AG04449 (cell line): ENCODE results near the gene NOTCH4.

Experiments used
- CTCF ChIA-PET: fragments of 350-600 bp; formaldehyde crosslinking; extraction: SDS; loops from one replicate; lab custom pipeline; 2021; ENCODE audit warnings: antibody characterized with exemption; lab: Yijun Ruan, JAX
- POLR2A ChIA-PET: fragments of 400-600, 350-600 bp; formaldehyde crosslinking; extraction: SDS; loops from one replicate; lab custom pipeline; 2020; ENCODE audit warnings: antibody characterized with exemption, inconsistent platforms; lab: Yijun Ruan, JAX
- DNase-seq: peaks from one replicate; pipeline ENCODE4 v3.0.0-alpha.2; 2010; ENCODE audit warnings: low read depth, low spot score
- H3K4me3 ChIP-seq: 2 replicates; pipeline ENCODE4 v1.5.1; 2011; ENCODE audit warnings: low read depth, mild to moderate bottlenecking, control low read depth, low read length
- TF ChIP-seq, protein P1 (sequence below): IDR thresholded peaks from one replicate; pipeline ENCODE4 v1.5.1; 2011; ENCODE audit warnings: mild to moderate bottlenecking, moderate library complexity, low read length, control low read depth, inconsistent platforms; ENCODE audit not compliant: insufficient read depth; ENCODE audit errors: missing control alignments

NOTCH4 gene

DNA sequence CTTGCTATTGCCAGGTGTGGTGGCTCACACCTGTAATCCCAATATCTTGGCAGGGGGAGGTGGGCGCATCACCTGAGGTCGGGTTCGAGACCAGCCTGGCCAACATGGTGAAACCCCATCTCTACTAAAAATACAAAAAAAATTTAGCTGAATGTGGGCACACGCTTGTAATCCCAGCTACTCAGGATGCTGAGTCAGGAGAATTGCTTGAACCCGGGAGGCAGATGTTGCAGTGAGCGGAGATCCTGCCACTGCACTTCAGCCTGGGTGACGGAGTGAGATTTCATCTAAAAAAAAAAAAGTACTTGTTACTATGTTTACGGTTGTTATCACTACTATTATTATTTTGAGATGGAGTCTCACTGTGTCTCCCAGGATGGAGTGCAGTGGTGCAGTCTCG is 67.0 kb downstream of the NOTCH4 start:
- DNase-seq: no peak
- CTCF ChIA-PET: interaction anchor here (0.7 kb wide), 1 partner anchor 38 kb away, joined by 3 read pairs; no protein-coding TSS in a partner anchor
- no peak overlapping the region for H3K4me3 ChIP-seq
- POLR2A ChIA-PET: no interaction called here
- TF ChIP-seq, protein P1, sequence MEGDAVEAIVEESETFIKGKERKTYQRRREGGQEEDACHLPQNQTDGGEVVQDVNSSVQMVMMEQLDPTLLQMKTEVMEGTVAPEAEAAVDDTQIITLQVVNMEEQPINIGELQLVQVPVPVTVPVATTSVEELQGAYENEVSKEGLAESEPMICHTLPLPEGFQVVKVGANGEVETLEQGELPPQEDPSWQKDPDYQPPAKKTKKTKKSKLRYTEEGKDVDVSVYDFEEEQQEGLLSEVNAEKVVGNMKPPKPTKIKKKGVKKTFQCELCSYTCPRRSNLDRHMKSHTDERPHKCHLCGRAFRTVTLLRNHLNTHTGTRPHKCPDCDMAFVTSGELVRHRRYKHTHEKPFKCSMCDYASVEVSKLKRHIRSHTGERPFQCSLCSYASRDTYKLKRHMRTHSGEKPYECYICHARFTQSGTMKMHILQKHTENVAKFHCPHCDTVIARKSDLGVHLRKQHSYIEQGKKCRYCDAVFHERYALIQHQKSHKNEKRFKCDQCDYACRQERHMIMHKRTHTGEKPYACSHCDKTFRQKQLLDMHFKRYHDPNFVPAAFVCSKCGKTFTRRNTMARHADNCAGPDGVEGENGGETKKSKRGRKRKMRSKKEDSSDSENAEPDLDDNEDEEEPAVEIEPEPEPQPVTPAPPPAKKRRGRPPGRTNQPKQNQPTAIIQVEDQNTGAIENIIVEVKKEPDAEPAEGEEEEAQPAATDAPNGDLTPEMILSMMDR: no peak

DNA sequence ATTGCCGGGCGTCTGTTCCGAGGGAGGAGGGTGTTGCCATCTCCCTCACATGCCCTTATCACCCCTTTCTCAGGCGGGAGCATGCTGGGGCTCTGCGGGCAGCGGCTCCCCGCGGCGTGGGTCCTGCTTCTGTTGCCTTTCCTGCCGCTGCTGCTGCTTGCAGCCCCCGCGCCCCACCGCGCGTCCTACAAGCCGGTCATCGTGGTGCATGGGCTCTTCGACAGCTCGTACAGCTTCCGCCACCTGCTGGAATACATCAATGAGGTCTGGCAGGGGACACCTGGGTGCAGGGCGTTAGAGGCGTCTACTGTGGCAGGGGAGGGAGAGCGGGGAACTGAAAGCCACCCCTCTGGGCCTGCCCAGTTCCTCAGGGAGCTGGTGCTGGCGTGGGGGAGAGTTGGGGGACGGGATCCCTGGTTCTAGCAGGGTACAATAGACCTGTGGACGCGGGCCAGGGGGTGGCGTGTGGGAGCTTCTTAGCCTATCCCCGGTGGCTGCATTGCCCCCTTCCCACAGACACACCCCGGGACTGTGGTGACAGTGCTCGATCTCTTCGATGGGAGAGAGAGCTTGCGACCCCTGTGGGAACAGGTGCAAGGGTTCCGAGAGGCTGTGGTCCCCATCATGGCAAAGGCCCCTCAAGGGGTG is 69.2 kb downstream of the NOTCH4 start:
- H3K4me3 ChIP-seq: peak overlapping the region; percentile 90
- POLR2A ChIA-PET: no interaction called here
- no peak for DNase-seq
- TF ChIP-seq, protein P1: peak; percentile 76
- CTCF ChIA-PET: interaction anchor here (0.8 to 1.3 kb wide), 9 partner anchors 10 to 108 kb away, joined by 3 to 32 read pairs (median 5); partner anchors contain the start of gene EGFL8

DNA sequence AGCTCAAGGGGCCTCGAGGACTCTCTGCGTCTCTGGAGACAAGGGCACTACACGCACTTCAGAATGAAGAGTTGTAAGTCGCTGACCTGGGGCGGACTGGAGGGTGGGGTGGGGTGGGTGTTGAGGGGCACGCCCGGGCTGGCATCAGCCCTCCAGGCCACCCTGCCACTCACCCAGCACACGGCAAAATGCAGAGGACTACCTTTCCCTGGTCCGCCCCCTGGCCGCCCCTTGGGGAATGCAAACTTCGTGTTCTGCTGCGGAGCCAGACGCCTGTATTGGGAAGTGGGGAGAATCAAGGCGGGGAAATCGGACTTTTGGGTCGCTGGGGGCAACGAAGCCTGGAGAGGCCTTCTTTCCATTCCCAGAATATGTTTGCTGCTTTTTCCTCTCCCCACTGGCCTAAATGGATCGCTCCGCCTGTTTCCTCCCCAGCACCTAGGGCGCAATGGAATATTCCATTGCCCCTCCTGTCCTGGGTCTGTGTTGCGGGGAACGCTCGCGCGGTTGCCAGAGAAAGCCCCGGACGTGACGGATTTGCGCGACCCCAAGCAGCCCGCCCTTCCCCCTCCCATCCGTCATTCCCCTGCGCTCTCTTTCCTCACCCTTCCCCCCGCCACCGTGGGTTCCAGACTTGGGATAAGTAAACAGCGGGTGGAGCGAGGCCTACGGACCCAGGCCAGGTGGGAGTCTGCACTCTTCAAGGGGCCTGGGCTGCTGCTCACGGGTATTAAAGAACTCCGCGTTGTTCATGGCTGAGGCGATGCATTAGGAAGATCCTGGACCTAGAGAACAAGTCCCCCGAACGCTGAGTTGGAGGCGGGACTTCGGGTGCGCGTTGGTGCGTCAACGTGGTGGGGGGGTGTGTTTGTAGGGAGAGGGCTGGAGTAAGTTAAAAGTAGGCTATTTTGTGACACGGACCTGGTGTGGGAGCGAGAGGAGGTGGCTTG is 70.0 kb downstream of the NOTCH4 start, which contains the start of gene PPT2:
TSS of gene PPT2 (plus strand) at position 578 of the 950 bp plus-strand sequence. CDS start 454 bp downstream, outside the sequence.
- POLR2A ChIA-PET: no interaction called here
- H3K4me3 ChIP-seq: peak within 1 kb of the TSS; percentile 90
- peak; percentile 54 for DNase-seq
- TF ChIP-seq, protein P1: peak; percentile 14
- CTCF ChIA-PET: interaction anchor here (0.9 to 2.9 kb wide), 10 partner anchors 11 to 107 kb away, joined by 3 to 32 read pairs (median 6); partner anchors contain the start of genes EGFL8 and FKBPL

DNA sequence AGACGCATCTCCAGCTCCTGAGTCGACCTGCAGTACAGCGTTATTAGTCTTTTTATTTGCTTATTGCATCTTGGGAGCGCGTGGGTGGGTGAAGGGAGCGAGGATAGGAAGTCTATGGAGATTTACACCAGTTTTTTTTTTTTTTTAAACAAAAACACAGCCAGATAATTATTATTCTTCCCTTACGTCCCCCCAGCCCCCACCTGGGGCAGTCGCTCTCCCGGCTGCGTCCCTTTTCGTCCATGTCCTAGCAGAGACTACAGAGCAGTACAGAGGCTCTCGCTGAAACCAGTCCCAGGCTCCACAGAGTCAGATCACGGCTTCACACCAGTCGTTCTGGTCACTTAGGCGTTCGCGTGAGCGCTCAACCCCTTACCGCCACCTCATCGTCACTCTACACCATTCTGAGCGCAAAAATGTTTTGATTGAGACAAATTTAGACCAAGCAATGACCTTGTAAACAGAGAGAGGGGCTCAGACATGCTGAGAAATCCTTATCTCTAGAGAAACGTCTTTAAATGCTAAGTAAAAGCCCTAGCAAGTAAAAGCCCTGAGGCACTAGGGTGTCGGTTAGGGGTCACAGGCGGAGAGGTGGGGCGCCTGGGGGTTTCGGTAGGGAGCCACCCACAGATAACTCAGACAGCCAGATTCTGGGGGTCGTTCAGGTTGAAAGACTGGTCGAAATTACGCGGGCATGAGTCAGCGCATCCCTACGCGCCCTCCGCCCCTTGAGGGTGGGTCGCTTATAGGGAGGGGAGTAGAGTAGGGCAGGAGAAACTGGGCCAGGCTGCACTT is 70.9 kb downstream of the NOTCH4 start:
- no peak for DNase-seq
- ChIA-PET POLR2A (interaction anchor here (0.6 kb wide), 1 partner anchor 11 kb away, joined by 3 read pairs; no protein-coding TSS in a partner anchor), CTCF (interaction anchor here (0.7 to 2.9 kb wide), 8 partner anchors 9 to 43 kb away, joined by 3 to 27 read pairs (median 4); partner anchors contain the start of genes ATF6B and FKBPL)
- H3K4me3 ChIP-seq: peak overlapping the region; percentile 90
- TF ChIP-seq, protein P1: no peak

DNA sequence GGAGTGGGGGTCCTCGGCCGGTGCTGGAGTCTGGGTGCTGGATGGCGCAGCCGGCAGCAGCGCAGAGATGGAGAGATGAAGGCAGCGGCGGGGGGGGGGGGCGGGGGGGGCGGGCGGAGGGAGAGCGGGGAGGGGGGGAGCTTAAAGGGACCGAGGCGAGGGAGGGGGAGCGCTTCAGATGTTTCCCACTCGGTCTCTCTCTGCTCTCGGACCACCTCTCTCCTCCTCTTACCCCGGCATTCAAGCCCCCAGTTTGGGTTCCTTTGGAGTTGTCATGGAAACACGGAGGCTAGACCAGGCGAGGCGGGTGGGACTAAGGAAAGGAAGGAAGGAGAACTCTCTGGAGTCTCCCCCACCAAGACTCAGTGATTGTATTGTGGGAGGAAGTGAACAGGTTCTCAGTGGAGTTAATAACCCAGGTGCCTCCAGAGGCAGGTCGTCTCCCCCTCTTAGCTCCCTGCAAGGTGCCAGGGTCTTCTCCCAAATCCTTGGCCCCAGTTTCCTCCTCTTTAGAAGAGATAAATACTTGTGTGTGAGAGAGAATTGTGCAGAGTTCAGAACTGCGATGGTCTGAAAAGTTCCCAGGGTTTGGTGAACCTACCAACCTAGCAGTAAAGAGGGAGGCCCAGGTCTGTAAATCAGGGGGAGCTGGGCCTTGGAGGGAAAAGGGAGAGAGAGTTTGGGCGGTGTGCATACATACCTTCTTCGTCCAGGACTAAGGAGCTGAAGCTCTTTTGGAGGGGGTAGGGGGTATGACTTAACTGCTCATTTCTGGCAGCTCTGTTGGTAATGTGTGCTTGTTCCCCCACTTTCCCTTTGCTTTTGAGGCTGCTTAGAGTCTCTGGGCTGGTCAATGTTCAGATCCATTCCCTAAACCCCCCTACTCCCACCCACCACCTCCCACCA is 71.8 kb downstream of the NOTCH4 start, which contains the start of gene PRRT1:
TSS of gene PRRT1 (minus strand) at position 77 of the 906 bp plus-strand sequence. CDS start 112 bp downstream, outside the sequence.
- TF ChIP-seq, protein P1: no peak
- ChIA-PET CTCF (interaction anchor here (0.6 to 2.9 kb wide), 9 partner anchors 8 to 44 kb away, joined by 3 to 27 read pairs (median 4); partner anchors contain the start of genes ATF6B and FKBPL), POLR2A (interaction anchor here (0.6 to 1.0 kb wide), 3 partner anchors 12 to 24 kb away, joined by 3 to 4 read pairs (median 3); partner anchors contain the start of genes ATF6B and FKBPL)
- no peak for DNase-seq
- H3K4me3 ChIP-seq: peak within 1 kb of the TSS; percentile 90
